ENCODE measurements around the gene TMEM80.

GRCh38 chr11:650482-650881, 45.1 kb upstream of the TMEM80 start:
- TF ChIP-seq CTCF (conservative IDR thresholded peaks at IDR 0.05; ENCODE audit: low read depth, low read length), result no peak
- TF ChIP-seq POLR2A (IDR thresholded peaks at IDR 0.05; ENCODE audit: low read depth, low read length), result no peak
- TF ChIP-seq RFX5 (IDR thresholded peaks at IDR 0.05; ENCODE audit: low read depth, low read length), result no peak
- TF ChIP-seq, protein P1, sequence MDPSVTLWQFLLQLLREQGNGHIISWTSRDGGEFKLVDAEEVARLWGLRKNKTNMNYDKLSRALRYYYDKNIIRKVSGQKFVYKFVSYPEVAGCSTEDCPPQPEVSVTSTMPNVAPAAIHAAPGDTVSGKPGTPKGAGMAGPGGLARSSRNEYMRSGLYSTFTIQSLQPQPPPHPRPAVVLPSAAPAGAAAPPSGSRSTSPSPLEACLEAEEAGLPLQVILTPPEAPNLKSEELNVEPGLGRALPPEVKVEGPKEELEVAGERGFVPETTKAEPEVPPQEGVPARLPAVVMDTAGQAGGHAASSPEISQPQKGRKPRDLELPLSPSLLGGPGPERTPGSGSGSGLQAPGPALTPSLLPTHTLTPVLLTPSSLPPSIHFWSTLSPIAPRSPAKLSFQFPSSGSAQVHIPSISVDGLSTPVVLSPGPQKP (IDR thresholded peaks at IDR 0.05; ENCODE audit: borderline replicate concordance, low read depth, low read length), result no peak
- TF ChIP-seq MAFK (IDR thresholded peaks at IDR 0.05; ENCODE audit: low read depth, low read length), result no peak
- no peak for TF ChIP-seq CHD1 (IDR thresholded peaks at IDR 0.05; ENCODE audit: low read depth, low read length)
- no peak for TF ChIP-seq RAD21 (IDR thresholded peaks at IDR 0.05; ENCODE audit: low read length)
- no peak for TF ChIP-seq NFE2L2 (IDR thresholded peaks at IDR 0.05; ENCODE audit: low read depth, low read length)
- no peak for TF ChIP-seq FOS (IDR thresholded peaks at IDR 0.05; ENCODE audit: low read depth, low read length)
- no peak for TF ChIP-seq MAZ (IDR thresholded peaks at IDR 0.05; ENCODE audit: borderline replicate concordance, low read depth, low read length)
- TF ChIP-seq CEBPB (IDR thresholded peaks at IDR 0.05; ENCODE audit: low read depth, low read length), result no peak
- TF ChIP-seq BHLHE40 (IDR thresholded peaks at IDR 0.05; ENCODE audit: low read depth, low read length), result no peak
